DND-41 (cell line): ENCODE results near the gene ST7.

ENCODE experiments used
- ATAC-seq: fragments of 200-7000 bp; cut with Tn5 transposase; 3 replicates; pipeline ENCODE4 v1.9.1; 2021; ENCODE audit warnings: low read depth; ENCODE audit not compliant: insufficient read depth
- DNase-seq: peaks from one replicate; pipeline ENCODE4 v3.0.0-alpha.2; 2020
- H2AFZ ChIP-seq: 2 replicates; pipeline ENCODE4 v1.6.0; 2012; ENCODE audit warnings: low read depth, low read length
- H3K27ac ChIP-seq: 2 replicates; pipeline ENCODE4 v1.5.1; 2012; ENCODE audit warnings: low read length, inconsistent platforms
- H3K27me3 ChIP-seq: fragments of 200-600 bp; sonication (generic); 2 replicates; pipeline ENCODE4 v1.6.0; 2012; ENCODE audit warnings: low read length, mild to moderate bottlenecking, inconsistent platforms; ENCODE audit not compliant: insufficient read depth, poor library complexity
- H3K36me3 ChIP-seq: 2 replicates; pipeline ENCODE4 v1.5.1; 2012; ENCODE audit warnings: low read length, inconsistent platforms; ENCODE audit not compliant: insufficient read depth
- H3K4me1 ChIP-seq: 2 replicates; pipeline ENCODE4 v1.5.1; 2012; ENCODE audit warnings: mild to moderate bottlenecking, low read length; ENCODE audit not compliant: insufficient read depth
- H3K4me2 ChIP-seq: 2 replicates; pipeline ENCODE4 v1.6.0; 2012; ENCODE audit warnings: mild to moderate bottlenecking, moderate library complexity, low read length, inconsistent platforms; ENCODE audit not compliant: insufficient read depth
- H3K4me3 ChIP-seq, 2 experiments: fragments of 200-600 bp in 1 of 2; shearing (Covaris generic) in 1 of 2; 2 replicates each; pipeline ENCODE4 v1.5.1; 2012 to 2016; ENCODE audit warnings: inconsistent platforms in 2 of 2, low read length in 2 of 2, mild to moderate bottlenecking in 2 of 2, low read depth in 1 of 2, moderate library complexity in 1 of 2
- H3K79me2 ChIP-seq: 2 replicates; pipeline ENCODE4 v1.6.0; 2012; ENCODE audit warnings: low read length, inconsistent platforms; ENCODE audit not compliant: insufficient read depth
- H3K9ac ChIP-seq: 2 replicates; pipeline ENCODE4 v1.6.0; 2012; ENCODE audit warnings: low read depth, mild to moderate bottlenecking, inconsistent platforms, low read length, moderate library complexity
- H3K9me3 ChIP-seq: 2 replicates; pipeline ENCODE4 v1.5.1; 2012; ENCODE audit warnings: low read length, moderate library complexity, mild to moderate bottlenecking, inconsistent platforms; ENCODE audit not compliant: insufficient read depth, severe bottlenecking
- H4K20me1 ChIP-seq: 2 replicates; pipeline ENCODE4 v1.6.0; 2012; ENCODE audit warnings: low read length; ENCODE audit not compliant: insufficient read depth
- EZH2 ChIP-seq: IDR thresholded peaks from 3 replicates; pipeline ENCODE4 v1.6.1; 2012; ENCODE audit warnings: borderline replicate concordance, low read depth, mild to moderate bottlenecking, moderate library complexity, low read length, inconsistent platforms; ENCODE audit not compliant: severe bottlenecking
- TF ChIP-seq, protein P1 (sequence below): IDR thresholded peaks from 2 replicates; pipeline ENCODE4 v1.5.1; 2012; ENCODE audit warnings: borderline replicate concordance, low read length, moderate library complexity, mild to moderate bottlenecking; ENCODE audit not compliant: poor library complexity, severe bottlenecking; ENCODE audit errors: extremely low read depth

Gene ST7

DNA sequence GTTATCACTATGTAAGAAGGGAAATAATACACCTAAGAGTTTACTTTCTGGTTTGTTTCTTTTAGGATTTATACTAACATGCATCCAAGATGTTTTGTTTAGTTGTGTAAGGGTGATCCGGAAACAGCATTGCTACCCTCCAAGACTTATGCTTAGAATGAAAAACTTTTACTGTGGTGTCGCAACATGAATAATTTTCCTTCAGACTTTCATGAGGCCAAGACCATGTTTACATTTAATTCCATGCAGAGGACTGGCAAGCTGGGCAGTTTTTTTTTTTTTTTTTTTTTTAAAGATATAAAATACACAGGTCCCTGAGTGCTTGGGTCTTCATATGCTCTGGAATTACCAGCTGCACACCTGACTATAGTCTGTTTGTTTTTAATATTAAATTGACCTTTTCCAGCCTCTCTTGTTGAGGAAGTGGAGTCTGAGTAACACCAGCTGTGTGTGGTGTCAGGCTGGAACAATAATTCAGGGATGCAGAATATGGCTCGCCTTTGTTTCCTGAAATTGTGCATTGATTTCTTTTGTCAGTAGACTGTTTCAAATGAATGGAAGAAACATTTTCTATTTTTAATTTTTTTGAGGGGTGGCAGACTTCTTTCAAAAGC is 81.7 kb downstream of the ST7 start:
- H3K27ac ChIP-seq, result no peak overlapping the region
- H3K36me3 ChIP-seq, result no peaks in the 10 kb centered on the region
- no peak overlapping the region for H3K4me3 ChIP-seq
- 0 out of 2 replicates have a peak, but pooled peaks cover 3% of the 10 kb centered on the region for H4K20me1 ChIP-seq
- H2AFZ ChIP-seq, result no peak overlapping the region
- H3K4me1 ChIP-seq, result no peaks in the 10 kb centered on the region
- TF ChIP-seq, protein P1, sequence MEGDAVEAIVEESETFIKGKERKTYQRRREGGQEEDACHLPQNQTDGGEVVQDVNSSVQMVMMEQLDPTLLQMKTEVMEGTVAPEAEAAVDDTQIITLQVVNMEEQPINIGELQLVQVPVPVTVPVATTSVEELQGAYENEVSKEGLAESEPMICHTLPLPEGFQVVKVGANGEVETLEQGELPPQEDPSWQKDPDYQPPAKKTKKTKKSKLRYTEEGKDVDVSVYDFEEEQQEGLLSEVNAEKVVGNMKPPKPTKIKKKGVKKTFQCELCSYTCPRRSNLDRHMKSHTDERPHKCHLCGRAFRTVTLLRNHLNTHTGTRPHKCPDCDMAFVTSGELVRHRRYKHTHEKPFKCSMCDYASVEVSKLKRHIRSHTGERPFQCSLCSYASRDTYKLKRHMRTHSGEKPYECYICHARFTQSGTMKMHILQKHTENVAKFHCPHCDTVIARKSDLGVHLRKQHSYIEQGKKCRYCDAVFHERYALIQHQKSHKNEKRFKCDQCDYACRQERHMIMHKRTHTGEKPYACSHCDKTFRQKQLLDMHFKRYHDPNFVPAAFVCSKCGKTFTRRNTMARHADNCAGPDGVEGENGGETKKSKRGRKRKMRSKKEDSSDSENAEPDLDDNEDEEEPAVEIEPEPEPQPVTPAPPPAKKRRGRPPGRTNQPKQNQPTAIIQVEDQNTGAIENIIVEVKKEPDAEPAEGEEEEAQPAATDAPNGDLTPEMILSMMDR, result no peak
- TF ChIP-seq EZH2, result no peak
- no peak for DNase-seq
- no peaks in the 10 kb centered on the region for H3K79me2 ChIP-seq
- H3K27me3 ChIP-seq, result peaks cover 36% of the 10 kb centered on the region
- H3K9me3 ChIP-seq, result peaks cover 4% of the 10 kb centered on the region
- H3K9ac ChIP-seq, result no peak overlapping the region
- no peak overlapping the region for H3K4me2 ChIP-seq
- no peak for ATAC-seq

DNA sequence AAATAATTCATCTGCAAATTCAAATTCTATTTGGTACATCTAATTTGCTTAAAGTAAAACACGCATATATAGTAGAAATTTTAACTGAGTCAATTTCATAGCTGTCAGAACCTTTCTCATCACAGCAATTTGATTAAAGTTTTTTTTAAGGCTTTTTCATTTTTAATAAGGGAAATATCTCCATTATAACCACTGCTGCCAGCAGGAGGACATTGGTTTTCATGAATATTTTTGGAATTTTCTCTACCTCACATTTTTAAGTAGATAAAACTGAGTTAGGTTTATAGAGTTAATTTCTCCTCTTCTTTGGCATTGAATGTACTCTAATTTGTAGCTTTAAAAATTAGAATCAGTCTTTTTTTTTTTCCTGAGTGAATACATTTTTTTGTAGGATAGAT is 82.2 kb downstream of the ST7 start:
- no peak overlapping the region for H2AFZ ChIP-seq
- 0 out of 2 replicates have a peak, but pooled peaks cover 3% of the 10 kb centered on the region for H4K20me1 ChIP-seq
- TF ChIP-seq, protein P1, result no peak
- no peak for TF ChIP-seq EZH2
- no peaks in the 10 kb centered on the region for H3K79me2 ChIP-seq
- no peak overlapping the region for H3K4me3 ChIP-seq
- H3K4me1 ChIP-seq, result no peaks in the 10 kb centered on the region
- H3K4me2 ChIP-seq, result no peak overlapping the region
- DNase-seq (no peak), ATAC-seq (no peak)
- peaks cover 37% of the 10 kb centered on the region for H3K27me3 ChIP-seq
- H3K9ac ChIP-seq, result no peak overlapping the region
- peaks cover 4% of the 10 kb centered on the region for H3K9me3 ChIP-seq
- no peaks in the 10 kb centered on the region for H3K36me3 ChIP-seq
- no peak overlapping the region for H3K27ac ChIP-seq

DNA sequence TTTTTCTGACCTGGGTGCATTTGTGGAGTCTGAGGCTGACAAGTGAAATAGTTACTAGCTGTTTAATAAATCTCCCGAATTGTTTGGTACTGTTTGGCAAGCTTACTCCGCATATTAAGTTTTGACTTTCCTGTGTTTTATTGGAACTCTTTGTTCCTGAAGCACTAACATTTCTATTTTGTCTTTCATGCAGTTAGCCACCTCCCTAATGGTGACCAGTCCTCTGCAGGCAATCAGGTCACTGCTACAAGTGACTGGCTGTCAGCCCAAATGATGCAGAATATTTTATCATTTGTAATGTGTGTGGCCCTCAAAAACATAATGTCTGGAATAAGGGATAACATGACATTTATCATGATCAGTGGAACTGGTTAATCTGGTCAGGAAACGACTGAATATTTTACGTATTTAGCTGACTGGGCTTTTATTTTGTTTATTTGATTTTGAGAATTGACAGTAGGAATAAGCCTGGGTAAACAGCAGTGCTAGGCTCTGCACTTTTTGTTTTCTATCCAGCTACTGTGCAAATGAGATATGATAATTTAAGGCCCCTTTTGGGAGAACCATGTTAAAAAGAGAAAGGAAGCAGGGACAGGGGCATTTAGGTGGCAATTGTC is 82.9 kb downstream of the ST7 start:
- Histone ChIP-seq H3K27ac (no peak overlapping the region), H3K9ac (no peak overlapping the region), H3K36me3 (no peaks in the 10 kb centered on the region), H3K4me3 (no peak overlapping the region), H2AFZ (no peak overlapping the region), H3K4me2 (no peak overlapping the region), H3K27me3 (peaks cover 38% of the 10 kb centered on the region), H3K79me2 (no peaks in the 10 kb centered on the region), H3K4me1 (no peaks in the 10 kb centered on the region), H3K9me3 (peaks cover 2% of the 10 kb centered on the region), H4K20me1 (0 out of 2 replicates have a peak, but pooled peaks cover 3% of the 10 kb centered on the region)
- ATAC-seq, result no peak
- no peak for TF ChIP-seq EZH2
- TF ChIP-seq, protein P1, result no peak
- no peak for DNase-seq
